Measurements from ENCODE around the gene SELL. TPM values are rescaled to one million over a fixed set of nuclear protein-coding genes. Genes with fewer than 3 reads are reported as not detected.
A peak's percentile ranks its signal among the peaks of the same experiment; 100 is the strongest.

Gene SELL
- total and polyA plus RNA-seq, 10 of the 15 experiments (the other 5 are each of a cell fraction or from before 2014, with no cell fraction given), result 31.8 to 66.0 (median 50.9) TPM

DNA sequence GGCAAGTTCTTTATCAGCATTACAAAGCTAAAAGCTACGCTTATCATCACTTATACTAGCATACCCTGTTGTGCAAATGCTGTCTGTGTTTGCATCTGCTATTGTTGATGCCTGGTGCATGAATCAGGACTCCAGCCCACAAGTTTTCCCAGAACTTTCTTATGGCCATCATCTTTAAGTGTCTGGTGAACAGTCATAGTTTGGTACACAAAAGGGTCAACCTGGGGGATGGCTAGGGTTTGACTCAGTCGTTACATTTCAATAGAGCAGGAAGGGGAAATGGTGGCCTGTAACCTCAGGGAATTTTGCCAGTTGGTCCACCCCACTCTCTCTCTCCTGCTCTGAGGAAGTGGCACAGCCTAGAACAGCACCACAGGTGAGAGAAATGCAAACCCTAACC is 35.4 kb downstream of the SELL start:
- in situ Hi-C loops (cut with MboI) (no loop called here), intact Hi-C loops (cut with micrococcal nuclease; ENCODE audit: unreplicated experiment) (no loop called here)
- no peak overlapping the region for H3K4me3 ChIP-seq
- peaks cover 24% of the 10 kb centered on the region for H3K4me1 ChIP-seq (ENCODE audit: control insufficient read depth, insufficient read depth, low read length)
- ATAC-seq (no peak), FAIRE-seq (no peak), DNase-seq (ENCODE audit: low read depth, low spot score) (no peak)
- RAD21 ChIA-PET (ENCODE audit: unreplicated experiment), result interaction anchor here (0.9 to 1.5 kb wide), 3 partner anchors 20 to 75 kb away, joined by 3 to 6 read pairs (median 4); no protein-coding TSS in a partner anchor
- no peaks in the 10 kb centered on the region; the same call in 1 of the 3 replicates for H3K9me3 ChIP-seq (replicated peaks; ENCODE audit: control insufficient read depth, insufficient read depth, low read length)
- no TSS peak for BruUV-seq (replicated peaks)
- SMC1A ChIA-PET (ENCODE audit: uncharacterized antibody, unreplicated experiment), result interaction anchor here (1.0 to 11.1 kb wide), 6 partner anchors 17 to 74 kb away, joined by 3 to 176 read pairs (median 6); no protein-coding TSS in a partner anchor
- POLR2A ChIA-PET, result interaction anchor here (1.0 kb wide), 1 partner anchor 18 kb away, joined by 4 read pairs; no protein-coding TSS in a partner anchor
- H3K79me2 ChIP-seq (ENCODE audit: control insufficient read depth, insufficient read depth, low read length), result no peaks in the 10 kb centered on the region
- H4K20me1 ChIP-seq (ENCODE audit: control insufficient read depth, insufficient read depth), result no peaks in the 10 kb centered on the region
- no peak overlapping the region for H3K27ac ChIP-seq (ENCODE audit: control insufficient read depth, insufficient read depth)
- no peak for TF ChIP-seq ATF2 (IDR thresholded peaks at IDR 0.05; ENCODE audit: low read length)
- no peak for TF ChIP-seq WRNIP1 (IDR thresholded peaks at IDR 0.05; ENCODE audit: borderline replicate concordance, low read depth, low read length)
- TF ChIP-seq SUZ12 (IDR thresholded peaks at IDR 0.05; ENCODE audit: unreplicated experiment), result no peak
- TF ChIP-seq CHD2 (IDR thresholded peaks at IDR 0.05; ENCODE audit: borderline replicate concordance, low read depth, low read length), result no peak
- TF ChIP-seq SREBF1 (IDR thresholded peaks at IDR 0.05; ENCODE audit: low read length), result no peak
- no peak for TF ChIP-seq POLR2AphosphoS5 (IDR thresholded peaks at IDR 0.05; ENCODE audit: low read length)
- no peak for TF ChIP-seq NR2F1 (conservative IDR thresholded peaks at IDR 0.05)
- no peak for TF ChIP-seq YY1 (IDR thresholded peaks at IDR 0.05; ENCODE audit: low read depth, low read length)
- TF ChIP-seq PRDM15 (CRISPR knock-in tag; IDR thresholded peaks at IDR 0.05), result no peak
- no peak for TF ChIP-seq POU2F2 (IDR thresholded peaks at IDR 0.05; ENCODE audit: borderline replicate concordance, low read depth, low read length)
- TF ChIP-seq POLR2AphosphoS2 (IDR thresholded peaks at IDR 0.05; ENCODE audit: low read depth, low read length), result no peak
- TF ChIP-seq GATAD2B (conservative IDR thresholded peaks at IDR 0.05; ENCODE audit: low read depth), result no peak
- no peak for TF ChIP-seq EGR1 (IDR thresholded peaks at IDR 0.05; ENCODE audit: borderline replicate concordance in 1 of 2, low read depth in 2 of 2, low read length in 2 of 2)
- TF ChIP-seq TCF7 (IDR thresholded peaks at IDR 0.05; ENCODE audit: borderline replicate concordance), result no peak
- TF ChIP-seq BACH1 (IDR thresholded peaks at IDR 0.05; ENCODE audit: borderline replicate concordance), result no peak
- TF ChIP-seq SMAD5 (IDR thresholded peaks at IDR 0.05; ENCODE audit: low read depth), result no peak
- TF ChIP-seq DPF2 (IDR thresholded peaks at IDR 0.05), result no peak
- TF ChIP-seq CHD1 (IDR thresholded peaks at IDR 0.05; ENCODE audit: low read depth, low read length), result no peak
- CTCF ChIA-PET, result interaction anchor here (1.0 to 9.7 kb wide), 7 partner anchors 14 to 75 kb away, joined by 3 to 125 read pairs (median 4); no protein-coding TSS in a partner anchor
- peak overlapping the region; percentile 28; the same call in 1 of the 2 replicates for H2AFZ ChIP-seq (ENCODE audit: control insufficient read depth, low read depth, low read length)
- no peaks in the 10 kb centered on the region for H3K27me3 ChIP-seq (replicated peaks in 1 of 2; ENCODE audit: control insufficient read depth in 2 of 2, insufficient read depth in 2 of 2, low read length in 1 of 2)
- H3K36me3 ChIP-seq (ENCODE audit: control insufficient read depth in 2 of 2, insufficient read depth in 2 of 2, low read length in 1 of 2), result no peaks in the 10 kb centered on the region
- 50% methylated on average over 2 of the region's 2 CpGs for WGBS (ENCODE audit: insufficient coverage, insufficient replicate concordance, low lambda C conversion rate, missing lambda C conversion rate)
- no peak overlapping the region for H3K9ac ChIP-seq (ENCODE audit: control insufficient read depth, insufficient read depth, low read length)
- no peak overlapping the region for H3K4me2 ChIP-seq (ENCODE audit: control insufficient read depth, insufficient read depth)

Data from GM12878 (cell line).